Erythroblast (primary cell): ENCODE measurements around the gene LYPD6B.

Experiments
- GATA1 ChIP-seq: IDR thresholded peaks from 2 replicates; pipeline ENCODE4 v1.6.1; 2011; ENCODE audit warnings: low read depth, mild to moderate bottlenecking, control low read depth, low read length, moderate library complexity
- POLR2A ChIP-seq: IDR thresholded peaks from 2 replicates; pipeline ENCODE4 v1.6.1; 2011; ENCODE audit warnings: mild to moderate bottlenecking, low read length

GRCh38 chr2:148992448-148992847, 46.1 kb upstream of the LYPD6B start:
- TF ChIP-seq POLR2A = no peak
- no peak for TF ChIP-seq GATA1
